Astrocyte of the cerebellum (primary cell): Measurements from ENCODE around the gene DMBT1.

Source experiments
- DNase-seq: peaks from one replicate; pipeline ENCODE4 v3.0.0-alpha.2; 2011; ENCODE audit warnings: low read depth
- H3K4me3 ChIP-seq: 2 replicates; pipeline ENCODE4 v1.5.1; 2011; ENCODE audit warnings: mild to moderate bottlenecking, low read depth, low read length, moderate library complexity
- in situ Hi-C: cut with HindIII; loops from 2 replicates; pipeline ENCODE4 v1.10.0; 2017; ENCODE audit warnings: low sequenced_read_pairs
- TF ChIP-seq, protein P1 (sequence below): IDR thresholded peaks from 2 replicates; pipeline ENCODE4 v1.5.1; 2012; ENCODE audit warnings: low read length, low read depth, moderate library complexity, mild to moderate bottlenecking; ENCODE audit errors: missing control alignments

DMBT1 gene

GRCh38 chr10:122544493-122544892, 16.1 kb upstream of the DMBT1 start:
- TF ChIP-seq, protein P1, sequence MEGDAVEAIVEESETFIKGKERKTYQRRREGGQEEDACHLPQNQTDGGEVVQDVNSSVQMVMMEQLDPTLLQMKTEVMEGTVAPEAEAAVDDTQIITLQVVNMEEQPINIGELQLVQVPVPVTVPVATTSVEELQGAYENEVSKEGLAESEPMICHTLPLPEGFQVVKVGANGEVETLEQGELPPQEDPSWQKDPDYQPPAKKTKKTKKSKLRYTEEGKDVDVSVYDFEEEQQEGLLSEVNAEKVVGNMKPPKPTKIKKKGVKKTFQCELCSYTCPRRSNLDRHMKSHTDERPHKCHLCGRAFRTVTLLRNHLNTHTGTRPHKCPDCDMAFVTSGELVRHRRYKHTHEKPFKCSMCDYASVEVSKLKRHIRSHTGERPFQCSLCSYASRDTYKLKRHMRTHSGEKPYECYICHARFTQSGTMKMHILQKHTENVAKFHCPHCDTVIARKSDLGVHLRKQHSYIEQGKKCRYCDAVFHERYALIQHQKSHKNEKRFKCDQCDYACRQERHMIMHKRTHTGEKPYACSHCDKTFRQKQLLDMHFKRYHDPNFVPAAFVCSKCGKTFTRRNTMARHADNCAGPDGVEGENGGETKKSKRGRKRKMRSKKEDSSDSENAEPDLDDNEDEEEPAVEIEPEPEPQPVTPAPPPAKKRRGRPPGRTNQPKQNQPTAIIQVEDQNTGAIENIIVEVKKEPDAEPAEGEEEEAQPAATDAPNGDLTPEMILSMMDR = no peak
- in situ Hi-C loops = no loop called here
- no peak for DNase-seq
- no peak overlapping the region for H3K4me3 ChIP-seq

- DNase-seq = no peak
- TF ChIP-seq, protein P1 = no peak
- H3K4me3 ChIP-seq = no peak overlapping the region
- in situ Hi-C loops = no loop called here
Measured at GRCh38 chr10:122546242-122546641, 14.3 kb upstream of the DMBT1 start.

DNA sequence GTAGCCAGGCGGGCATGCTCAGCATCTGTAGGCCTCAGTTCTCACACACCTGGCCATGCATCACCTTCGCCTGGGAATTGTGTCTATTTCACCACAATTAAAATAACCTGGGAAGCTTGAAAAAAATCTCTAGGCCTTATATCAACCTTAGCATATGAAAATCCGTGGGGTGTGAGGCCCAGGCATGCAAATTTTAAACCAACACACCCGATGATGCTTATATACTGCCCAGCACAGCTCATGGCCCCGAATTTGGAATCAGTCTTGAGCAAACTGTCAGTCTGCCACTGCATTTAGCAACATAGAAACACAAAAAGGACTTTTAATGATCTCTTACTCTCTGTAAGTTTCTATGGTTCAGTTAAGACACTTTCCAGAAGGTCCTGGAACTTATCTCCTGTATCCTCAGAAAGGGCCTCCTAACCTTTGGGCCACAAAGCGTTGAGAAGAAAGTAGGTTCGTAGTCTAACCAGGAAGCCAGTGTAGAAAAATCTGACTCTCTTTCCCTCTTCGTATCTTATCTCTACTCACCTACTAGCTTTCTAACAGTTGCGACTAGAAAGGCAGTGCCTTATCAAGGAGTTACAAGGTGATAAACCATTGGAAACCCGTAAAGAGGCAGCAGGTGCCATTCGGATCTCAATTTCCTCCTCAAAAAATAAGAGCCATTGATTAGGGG, 12.0 kb upstream of the DMBT1 start:
- in situ Hi-C loops = no loop called here
- no peak for DNase-seq
- TF ChIP-seq, protein P1 = no peak

GRCh38 chr10:122549636-122550035, 10.9 kb upstream of the DMBT1 start:
- no peak overlapping the region for H3K4me3 ChIP-seq
- no peak for DNase-seq
- in situ Hi-C loops = no loop called here
- TF ChIP-seq, protein P1 = no peak

More for the DNA sequence above, 12.0 kb upstream of the DMBT1 start:
- H3K4me3 ChIP-seq = no peak overlapping the region

- in situ Hi-C loops = no loop called here
- no peak for DNase-seq
- no peak overlapping the region for H3K4me3 ChIP-seq
- TF ChIP-seq, protein P1 = no peak
Measured at GRCh38 chr10:122550427-122550826, 10.1 kb upstream of the DMBT1 start.

GRCh38 chr10:122550983-122551382, 9.6 kb upstream of the DMBT1 start:
- no peak overlapping the region for H3K4me3 ChIP-seq
- DNase-seq = no peak
- TF ChIP-seq, protein P1 = no peak
- in situ Hi-C loops = no loop called here

DNA sequence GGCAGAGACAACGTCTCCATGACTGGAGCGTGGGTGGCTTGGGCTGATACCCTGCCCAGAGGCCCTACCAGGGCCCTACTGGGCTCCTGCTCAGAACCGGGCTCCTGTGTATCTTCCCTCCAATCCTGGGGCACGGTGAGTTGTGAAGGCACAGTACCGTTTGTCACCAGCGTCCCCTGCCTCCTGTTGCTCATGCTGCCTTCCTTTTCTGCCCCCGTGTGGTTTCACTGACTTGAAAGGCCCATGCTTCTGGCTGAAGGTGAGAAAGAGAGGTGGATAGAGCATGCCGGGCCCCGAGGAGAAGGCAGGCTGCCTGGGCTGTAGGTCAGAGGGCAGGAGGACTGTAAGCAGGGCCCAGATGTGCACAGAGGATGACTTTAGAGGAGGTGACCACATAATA, 9.1 kb upstream of the DMBT1 start:
- in situ Hi-C loops = no loop called here
- no peak for DNase-seq
- H3K4me3 ChIP-seq = no peak overlapping the region
- TF ChIP-seq, protein P1 = no peak
